Stomach smooth muscle (tissue), 2 donors: ENCODE measurements around the gene SIM1.

Source experiments
- H3K27ac ChIP-seq: one replicate; pipeline ENCODE4 v1.7.0; 2013; ENCODE audit warnings: mild to moderate bottlenecking, low read length, inconsistent platforms
- H3K27me3 ChIP-seq, 2 donors: one replicate each; pipeline ENCODE4 v1.7.0; 2013; ENCODE audit warnings: low read length in 2 of 2; ENCODE audit not compliant: insufficient read depth in 2 of 2, control insufficient read depth in 1 of 2
- H3K36me3 ChIP-seq, 2 donors: one replicate each; pipeline ENCODE4 v1.7.0; 2013; ENCODE audit warnings: low read length in 2 of 2; ENCODE audit not compliant: control insufficient read depth in 2 of 2, insufficient read depth in 2 of 2
- H3K4me1 ChIP-seq: one replicate; pipeline ENCODE4 v1.7.0; 2013; ENCODE audit warnings: low read length; ENCODE audit not compliant: control insufficient read depth, insufficient read depth
- H3K4me3 ChIP-seq, 2 donors: one replicate each; pipeline ENCODE4 v1.7.0; 2013; ENCODE audit warnings: low read length in 2 of 2
- H3K9ac ChIP-seq, 2 donors: one replicate each; pipeline ENCODE4 v1.7.0; 2013; ENCODE audit warnings: low read length in 2 of 2, mild to moderate bottlenecking in 1 of 2
- H3K9me3 ChIP-seq, 2 donors: one replicate each; pipeline ENCODE4 v1.7.0; 2013; ENCODE audit warnings: low read length in 2 of 2; ENCODE audit not compliant: control insufficient read depth in 2 of 2
- donor health status: healthy.
- donor health status: Pancreatic carcinoma.

The SIM1 gene

GRCh38 chr6:100440935-100441334 is 23.8 kb downstream of the SIM1 start:
- H3K27me3 ChIP-seq: peaks cover 0 to 16% of the 10 kb centered on the region in 2 donors
- H3K4me3 ChIP-seq: no peak overlapping the region

DNA sequence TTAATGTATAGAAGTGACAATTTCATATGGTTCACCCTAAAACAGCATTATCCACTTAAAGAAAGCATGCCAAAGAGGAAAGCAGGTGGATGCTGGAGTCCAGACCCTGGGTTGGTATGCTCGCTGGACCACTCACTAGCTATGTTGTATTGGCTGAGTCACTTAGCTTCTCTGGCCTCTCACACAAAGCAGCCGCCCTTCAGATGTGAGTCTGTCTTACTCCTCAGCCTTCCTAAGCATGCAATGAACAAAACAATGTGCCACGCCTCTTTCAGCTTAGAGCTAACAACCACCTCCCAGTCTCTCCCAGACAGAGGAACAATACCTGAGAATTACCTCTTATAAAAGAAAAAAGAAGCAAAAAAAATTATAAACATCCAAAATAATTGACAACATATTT is 29.4 kb downstream of the SIM1 start:
- Histone ChIP-seq H3K4me3 (no peak overlapping the region), H3K36me3 (no peaks in the 10 kb centered on the region), H3K4me1 (no peaks in the 10 kb centered on the region), H3K27me3 (peaks cover 0 to 8% of the 10 kb centered on the region in 2 donors), H3K9me3 (peaks cover 0 to 2% of the 10 kb centered on the region in 2 donors), H3K9ac (no peak overlapping the region), H3K27ac (no peak overlapping the region)

More at GRCh38 chr6:100440935-100441334, 23.8 kb downstream of the SIM1 start:
- H3K9me3 ChIP-seq: no peaks in the 10 kb centered on the region
- no peaks in the 10 kb centered on the region for H3K36me3 ChIP-seq
- H3K9ac ChIP-seq: no peak overlapping the region
- no peak overlapping the region for H3K27ac ChIP-seq
- H3K4me1 ChIP-seq: no peaks in the 10 kb centered on the region

DNA sequence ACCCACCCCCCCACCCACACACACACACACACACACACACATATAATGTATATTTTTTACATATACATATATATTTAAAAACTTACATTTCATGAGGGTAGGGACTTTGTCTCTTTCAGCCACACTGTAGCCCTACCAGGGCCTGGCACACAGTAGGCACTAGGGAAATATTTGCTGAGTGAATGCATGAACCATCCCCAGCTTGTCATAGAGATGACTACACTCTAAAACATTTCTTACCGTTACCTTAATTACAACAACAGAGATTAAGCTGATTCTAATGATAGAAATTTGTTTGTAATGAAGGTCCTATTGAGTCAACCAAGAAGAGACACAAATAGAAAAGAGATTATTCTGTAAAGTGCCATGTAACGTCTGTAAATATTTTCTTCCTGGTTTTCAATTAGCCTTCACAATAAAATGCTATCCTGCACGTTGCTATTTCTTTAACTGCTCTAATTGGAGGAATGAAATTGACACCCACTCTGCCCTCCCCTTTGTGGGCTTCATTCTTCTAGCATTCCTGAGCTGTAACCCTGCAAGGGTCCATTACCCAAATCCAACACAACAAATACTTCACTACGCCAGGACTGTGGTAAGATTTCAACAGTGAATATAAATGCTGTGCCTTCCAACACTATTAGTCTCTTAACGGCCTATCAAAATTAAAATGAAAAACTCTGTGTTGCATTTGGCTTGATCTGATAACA is 30.8 kb downstream of the SIM1 start:
- Histone ChIP-seq H3K4me1 (no peaks in the 10 kb centered on the region), H3K27me3 (peaks cover 0 to 8% of the 10 kb centered on the region in 2 donors), H3K36me3 (no peaks in the 10 kb centered on the region), H3K9me3 (peaks cover 0 to 2% of the 10 kb centered on the region in 2 donors), H3K4me3 (no peak overlapping the region), H3K9ac (no peak overlapping the region), H3K27ac (no peak overlapping the region)

- H3K9ac ChIP-seq: no peak overlapping the region
- peaks cover 0 to 2% of the 10 kb centered on the region in 2 donors for H3K9me3 ChIP-seq
- no peaks in the 10 kb centered on the region for H3K36me3 ChIP-seq
- H3K27ac ChIP-seq: no peak overlapping the region
- no peaks in the 10 kb centered on the region for H3K4me1 ChIP-seq
- H3K4me3 ChIP-seq: no peak overlapping the region
- peaks cover 0 to 8% of the 10 kb centered on the region in 2 donors for H3K27me3 ChIP-seq
These were observed 32.6 kb downstream of the SIM1 start for GRCh38 chr6:100432136-100432535.

GRCh38 chr6:100430962-100431361 is 33.8 kb downstream of the SIM1 start:
- Histone ChIP-seq H3K9ac (no peak overlapping the region), H3K27me3 (peaks cover 0 to 8% of the 10 kb centered on the region in 2 donors)

DNA sequence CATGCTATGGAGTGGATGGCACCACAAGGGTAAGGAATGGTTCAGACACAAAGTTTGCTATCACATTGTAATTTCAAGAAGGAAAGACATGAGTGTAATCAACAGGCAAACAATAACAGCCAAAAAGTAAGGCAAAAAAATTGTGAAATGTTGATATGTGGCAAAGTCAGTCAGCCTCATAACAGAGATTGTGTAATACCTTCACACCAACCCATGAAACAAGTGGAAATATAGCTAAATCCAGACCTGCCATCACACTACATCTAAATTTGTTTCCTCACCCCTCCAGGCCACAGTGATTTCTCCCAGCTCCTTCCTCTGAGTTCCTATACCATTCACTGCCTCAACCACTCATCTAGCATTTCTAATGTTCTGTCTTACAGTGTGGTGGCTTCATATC is 37.3 kb downstream of the SIM1 start:
- Histone ChIP-seq H3K9ac (no peak overlapping the region), H3K9me3 (no peaks in the 10 kb centered on the region), H3K4me1 (no peaks in the 10 kb centered on the region)

More at GRCh38 chr6:100430962-100431361, 33.8 kb downstream of the SIM1 start:
- no peak overlapping the region for H3K27ac ChIP-seq
- no peaks in the 10 kb centered on the region for H3K4me1 ChIP-seq
- no peak overlapping the region for H3K4me3 ChIP-seq
- H3K36me3 ChIP-seq: no peaks in the 10 kb centered on the region
- peaks cover 0 to 2% of the 10 kb centered on the region in 2 donors for H3K9me3 ChIP-seq

DNA sequence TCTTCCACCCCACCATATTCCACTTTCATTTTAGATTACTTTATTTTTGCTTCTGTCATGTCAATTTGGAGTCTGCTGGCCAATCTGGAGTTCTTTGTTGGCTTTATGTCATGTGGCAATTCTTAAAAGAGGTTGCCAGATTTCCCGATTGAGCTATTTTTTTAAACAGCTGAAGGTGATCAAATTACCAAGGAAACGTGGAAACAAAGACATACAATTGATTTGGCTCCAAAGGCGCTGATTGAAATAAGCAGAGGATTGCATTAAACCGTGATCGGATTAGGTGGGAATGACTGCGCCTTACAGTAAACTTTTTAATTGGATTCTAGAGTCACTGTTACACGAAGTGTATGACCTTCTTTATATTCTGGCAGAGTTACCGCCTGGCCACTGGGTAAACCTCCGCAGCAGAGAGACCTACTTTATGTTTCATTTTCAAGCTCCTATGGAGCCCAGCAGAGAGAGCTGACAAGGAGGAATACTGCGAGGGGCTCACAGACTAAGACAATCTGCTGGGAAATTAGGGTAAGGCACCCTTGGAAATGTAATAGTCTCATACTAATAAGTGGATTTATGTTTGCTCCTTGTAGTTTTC is 37.9 kb downstream of the SIM1 start:
- no peak overlapping the region for H3K4me3 ChIP-seq

More for the DNA sequence above, 37.3 kb downstream of the SIM1 start:
- H3K4me3 ChIP-seq: no peak overlapping the region
- H3K27ac ChIP-seq: no peak overlapping the region
- H3K27me3 ChIP-seq: peaks cover 0 to 5% of the 10 kb centered on the region in 2 donors
- no peaks in the 10 kb centered on the region for H3K36me3 ChIP-seq

GRCh38 chr6:100426241-100426640 is 38.5 kb downstream of the SIM1 start:
- H3K9me3 ChIP-seq: no peaks in the 10 kb centered on the region
- no peak overlapping the region for H3K9ac ChIP-seq
- no peaks in the 10 kb centered on the region for H3K36me3 ChIP-seq
- no peaks in the 10 kb centered on the region for H3K27me3 ChIP-seq
- no peak overlapping the region for H3K4me3 ChIP-seq
- H3K27ac ChIP-seq: no peak overlapping the region
- no peaks in the 10 kb centered on the region for H3K4me1 ChIP-seq

More for the DNA sequence above, 37.9 kb downstream of the SIM1 start:
- Histone ChIP-seq H3K9ac (no peak overlapping the region), H3K27ac (no peak overlapping the region), H3K9me3 (no peaks in the 10 kb centered on the region), H3K4me1 (no peaks in the 10 kb centered on the region), H3K36me3 (no peaks in the 10 kb centered on the region), H3K27me3 (no peaks in the 10 kb centered on the region)

- Histone ChIP-seq H3K4me3 (no peak overlapping the region), H3K9ac (no peak overlapping the region), H3K27me3 (no peaks in the 10 kb centered on the region), H3K4me1 (no peaks in the 10 kb centered on the region), H3K9me3 (no peaks in the 10 kb centered on the region), H3K36me3 (no peaks in the 10 kb centered on the region), H3K27ac (no peak overlapping the region)
These were observed 44.0 kb downstream of the SIM1 start for GRCh38 chr6:100420711-100421110.

GRCh38 chr6:100417036-100417435 is 47.7 kb downstream of the SIM1 start:
- Histone ChIP-seq H3K4me3 (no peak overlapping the region), H3K9ac (no peak overlapping the region), H3K36me3 (no peaks in the 10 kb centered on the region), H3K4me1 (no peaks in the 10 kb centered on the region), H3K27me3 (no peaks in the 10 kb centered on the region), H3K9me3 (no peaks in the 10 kb centered on the region), H3K27ac (no peak overlapping the region)

DNA sequence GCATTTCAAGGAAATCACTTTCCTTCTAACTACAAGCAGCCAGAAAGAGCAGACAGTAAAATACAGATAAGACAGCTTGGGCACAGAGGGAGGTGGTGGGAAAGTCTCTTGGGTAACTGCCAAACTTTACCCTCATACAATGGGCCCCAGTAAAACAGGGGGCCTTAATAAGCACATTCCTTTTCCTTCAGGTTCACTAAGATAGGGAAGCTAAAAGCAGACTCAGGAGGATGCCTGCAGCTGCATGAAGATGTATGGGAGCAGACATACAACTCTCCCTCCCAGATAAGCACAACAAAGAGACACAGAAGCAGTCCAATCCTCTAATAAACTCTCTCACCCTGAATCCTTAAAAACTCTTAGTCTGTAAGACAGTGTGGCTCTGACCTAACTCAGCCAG is 49.0 kb downstream of the SIM1 start:
- H3K4me3 ChIP-seq: no peak overlapping the region
- H3K36me3 ChIP-seq: no peaks in the 10 kb centered on the region
- no peaks in the 10 kb centered on the region for H3K4me1 ChIP-seq
- H3K9ac ChIP-seq: no peak overlapping the region
- H3K27me3 ChIP-seq: no peaks in the 10 kb centered on the region
- no peak overlapping the region for H3K27ac ChIP-seq
- H3K9me3 ChIP-seq: no peaks in the 10 kb centered on the region
